ENCODE results near the gene HOXB8.

DNA sequence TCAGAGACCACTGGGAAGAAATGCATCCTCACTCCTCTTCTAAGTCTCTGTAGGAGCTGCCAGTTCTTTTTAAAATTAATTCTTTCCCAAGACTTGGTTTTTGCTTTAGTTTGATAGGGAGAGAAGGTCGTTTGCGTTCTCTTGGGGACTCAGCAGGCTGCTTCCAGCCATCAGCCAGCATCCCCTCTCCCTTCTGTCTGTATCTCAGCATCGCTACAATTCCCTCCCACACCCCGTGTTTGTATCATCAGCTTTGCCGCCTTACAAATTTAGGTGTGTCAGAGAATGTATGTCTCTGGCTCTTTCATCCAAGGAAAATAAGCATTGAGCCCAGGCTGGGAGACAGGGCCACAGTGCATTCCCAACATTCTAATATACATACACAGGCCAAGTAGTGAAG, 15.7 kb downstream of the HOXB8 start:
- TF ChIP-seq EZH2 (IDR thresholded peaks at IDR 0.05) (no peak), POLR2AphosphoS5 (IDR thresholded peaks at IDR 0.05; ENCODE audit: borderline replicate concordance, low read depth, low read length) (no peak), FOXP2 (optimal IDR thresholded peaks at IDR 0.05; ENCODE audit: control extremely low read depth, extremely low read length, insufficient read depth) (no peak)
